ENCODE measurements around the gene TRA2B. TPM values are rescaled to one million over a fixed set of nuclear protein-coding genes. Genes with fewer than 3 reads are reported as not detected.

TRA2B gene
- total RNA-seq, 1 donor from 2014 or later = 86.0 TPM

- no peak for ATAC-seq
Observed at GRCh38 chr3:185949515-185949914, 11.7 kb upstream of the TRA2B start.

GRCh38 chr3:185948292-185948691 lies 10.5 kb upstream of the TRA2B start:
- ATAC-seq = no peak

GRCh38 chr3:185943760-185944106 lies 5.9 kb upstream of the TRA2B start:
- ATAC-seq = no peak

- ATAC-seq = peak; percentile 96
Observed at GRCh38 chr3:185942907-185943759, 5.3 kb upstream of the TRA2B start.

GRCh38 chr3:185942396-185942795 lies 4.6 kb upstream of the TRA2B start:
- no peak for ATAC-seq

- ATAC-seq = no peak
Observed at GRCh38 chr3:185940951-185941350, 3.1 kb upstream of the TRA2B start.

- no peak for ATAC-seq
Observed at GRCh38 chr3:185939721-185940120, 1.9 kb upstream of the TRA2B start.

GRCh38 chr3:185936814-185937688 lies 763 bp downstream of the TRA2B start:
- peak; percentile 76 for ATAC-seq

GRCh38 chr3:185936273-185936629 lies 1.6 kb downstream of the TRA2B start:
- ATAC-seq = no peak

GRCh38 chr3:185935465-185936272 lies 2.1 kb downstream of the TRA2B start:
- ATAC-seq = no peak

GRCh38 chr3:185934767-185935464 lies 2.9 kb downstream of the TRA2B start:
- ATAC-seq = no peak

GRCh38 chr3:185934174-185934557 lies 3.6 kb downstream of the TRA2B start:
- ATAC-seq = no peak

GRCh38 chr3:185933374-185934173 lies 4.2 kb downstream of the TRA2B start:
- no peak for ATAC-seq

GRCh38 chr3:185931777-185932612 lies 5.8 kb downstream of the TRA2B start:
- ATAC-seq = peak; percentile 40

GRCh38 chr3:185930393-185931107 lies 7.3 kb downstream of the TRA2B start:
- ATAC-seq = no peak

GRCh38 chr3:185929192-185930151 lies 8.3 kb downstream of the TRA2B start:
- peak; percentile 28 for ATAC-seq

- no peak for ATAC-seq
Observed at GRCh38 chr3:185928496-185928895, 9.3 kb downstream of the TRA2B start.

GRCh38 chr3:185927501-185928200 lies 10.2 kb downstream of the TRA2B start:
- ATAC-seq = peak; percentile 50

Measured in esophagus mucosa (tissue), 1 donor.